ENCODE results near the gene TNFRSF8. TPM values are rescaled to one million over a fixed set of nuclear protein-coding genes. Genes with fewer than 3 reads are reported as not detected.

Gene TNFRSF8
- total RNA-seq, 1 experiment from 2014 or later, result not detected

DNA sequence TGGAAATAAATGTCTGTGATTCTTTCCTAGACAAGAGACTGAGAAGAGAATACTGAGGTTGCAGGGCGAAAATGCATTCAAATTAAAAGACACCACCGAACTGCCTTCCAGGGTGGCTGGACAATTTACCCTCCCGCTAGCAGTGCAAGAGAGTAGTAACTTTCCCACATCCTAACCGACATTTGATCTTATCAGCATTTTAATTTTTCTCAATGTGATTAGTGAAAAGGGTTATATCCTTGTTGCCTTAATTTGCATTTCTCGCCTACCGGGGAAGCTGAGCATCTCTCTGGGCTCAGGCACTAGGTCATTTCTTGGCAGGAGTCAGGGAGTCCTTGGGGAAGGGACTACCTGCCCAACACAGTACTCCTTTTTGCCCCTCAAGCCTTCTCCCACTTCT lies 2.8 kb downstream of the TNFRSF8 start:
- peaks cover 71% of the 10 kb centered on the region for H3K27me3 ChIP-seq (replicated peaks; ENCODE audit: insufficient read depth, low read depth, low read length, poor library complexity)
- TF ChIP-seq EZH2 (IDR thresholded peaks at IDR 0.05; ENCODE audit: borderline replicate concordance, low read depth, low read length, poor library complexity, severe bottlenecking), result no peak
- TF ChIP-seq, protein P1, sequence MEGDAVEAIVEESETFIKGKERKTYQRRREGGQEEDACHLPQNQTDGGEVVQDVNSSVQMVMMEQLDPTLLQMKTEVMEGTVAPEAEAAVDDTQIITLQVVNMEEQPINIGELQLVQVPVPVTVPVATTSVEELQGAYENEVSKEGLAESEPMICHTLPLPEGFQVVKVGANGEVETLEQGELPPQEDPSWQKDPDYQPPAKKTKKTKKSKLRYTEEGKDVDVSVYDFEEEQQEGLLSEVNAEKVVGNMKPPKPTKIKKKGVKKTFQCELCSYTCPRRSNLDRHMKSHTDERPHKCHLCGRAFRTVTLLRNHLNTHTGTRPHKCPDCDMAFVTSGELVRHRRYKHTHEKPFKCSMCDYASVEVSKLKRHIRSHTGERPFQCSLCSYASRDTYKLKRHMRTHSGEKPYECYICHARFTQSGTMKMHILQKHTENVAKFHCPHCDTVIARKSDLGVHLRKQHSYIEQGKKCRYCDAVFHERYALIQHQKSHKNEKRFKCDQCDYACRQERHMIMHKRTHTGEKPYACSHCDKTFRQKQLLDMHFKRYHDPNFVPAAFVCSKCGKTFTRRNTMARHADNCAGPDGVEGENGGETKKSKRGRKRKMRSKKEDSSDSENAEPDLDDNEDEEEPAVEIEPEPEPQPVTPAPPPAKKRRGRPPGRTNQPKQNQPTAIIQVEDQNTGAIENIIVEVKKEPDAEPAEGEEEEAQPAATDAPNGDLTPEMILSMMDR (conservative IDR thresholded peaks at IDR 0.05; ENCODE audit: low read depth, low read length), result no peak
- ChIA-PET POLR2A (ENCODE audit: low non-redundant PET) (no interaction called here), CTCF (no interaction called here)
- H3K4me1 ChIP-seq (ENCODE audit: insufficient read depth, low read length, poor library complexity, severe bottlenecking), result no peaks in the 10 kb centered on the region
- H3K9me3 ChIP-seq (ENCODE audit: low read depth, low read length, poor library complexity, severe bottlenecking), result no peaks in the 10 kb centered on the region
- intact Hi-C loops (cut with micrococcal nuclease; ENCODE audit: unreplicated experiment), result no loop called here
- no TSS peak for BruUV-seq (replicated peaks)
- DNase-seq (ENCODE audit: low spot score), result no peak
- no peak overlapping the region for H3K27ac ChIP-seq (ENCODE audit: low read depth, low read length, poor library complexity, severe bottlenecking)
- no peak overlapping the region for H3K4me3 ChIP-seq (ENCODE audit: low read depth, low read length, poor library complexity, severe bottlenecking)
- no peaks in the 10 kb centered on the region for H3K36me3 ChIP-seq (ENCODE audit: insufficient read depth, low read length, poor library complexity, severe bottlenecking)

DNA sequence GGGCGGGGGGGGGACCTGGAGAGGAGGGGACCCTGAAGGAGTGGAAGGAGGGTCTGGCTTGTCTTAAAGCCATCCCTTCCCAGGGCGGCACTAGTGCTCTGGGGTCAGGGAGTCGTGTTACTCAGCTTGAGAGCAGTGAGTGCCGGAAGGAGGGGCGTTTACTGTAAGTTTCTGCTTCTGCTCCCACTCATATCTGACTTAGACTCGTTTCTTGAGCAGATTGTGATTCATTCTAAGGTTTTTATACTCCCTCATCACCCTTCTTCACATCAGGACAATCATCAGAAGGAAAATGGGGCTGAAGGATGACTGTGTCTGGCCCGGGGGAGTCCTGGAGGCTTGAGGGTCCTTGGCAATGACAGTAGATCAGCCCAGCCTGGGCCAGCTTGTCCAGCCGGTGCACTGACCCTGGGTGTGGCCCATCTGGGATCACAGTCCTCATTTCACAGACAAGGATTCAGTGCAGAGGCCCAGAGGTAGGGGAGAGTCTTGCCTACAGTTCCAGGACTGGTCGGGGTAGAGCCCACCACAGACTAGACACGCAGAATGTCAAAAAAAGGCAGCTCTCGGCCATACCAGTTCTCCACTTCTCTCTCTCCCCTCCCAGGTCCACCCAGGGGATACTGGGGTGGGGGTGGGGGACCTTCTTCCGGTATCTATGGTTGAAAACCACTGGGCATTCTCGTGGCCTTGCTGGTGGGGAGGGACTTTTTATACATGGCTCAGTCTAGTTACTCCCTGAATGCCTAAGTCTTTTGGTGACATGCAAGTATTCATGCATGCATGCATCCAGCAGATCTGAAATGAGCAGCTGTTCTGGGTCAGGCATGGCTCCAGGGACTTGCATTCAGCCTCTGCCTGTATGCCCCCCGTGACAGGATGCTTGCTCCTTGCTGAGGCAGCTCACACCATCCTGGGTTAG lies 5.1 kb downstream of the TNFRSF8 start:
- Histone ChIP-seq H3K9me3 (ENCODE audit: low read depth, low read length, poor library complexity, severe bottlenecking) (no peaks in the 10 kb centered on the region), H3K4me3 (ENCODE audit: low read depth, low read length, poor library complexity, severe bottlenecking) (no peak overlapping the region), H3K4me1 (ENCODE audit: insufficient read depth, low read length, poor library complexity, severe bottlenecking) (no peaks in the 10 kb centered on the region), H3K27me3 (replicated peaks; ENCODE audit: insufficient read depth, low read depth, low read length, poor library complexity) (peaks cover 55% of the 10 kb centered on the region), H3K27ac (ENCODE audit: low read depth, low read length, poor library complexity, severe bottlenecking) (no peak overlapping the region), H3K36me3 (ENCODE audit: insufficient read depth, low read length, poor library complexity, severe bottlenecking) (no peaks in the 10 kb centered on the region)
- CTCF ChIA-PET, result no interaction called here
- BruUV-seq (replicated peaks), result no TSS peak
- intact Hi-C loops (cut with micrococcal nuclease; ENCODE audit: unreplicated experiment), result no loop called here
- POLR2A ChIA-PET (ENCODE audit: low non-redundant PET), result no interaction called here
- TF ChIP-seq EZH2 (IDR thresholded peaks at IDR 0.05; ENCODE audit: borderline replicate concordance, low read depth, low read length, poor library complexity, severe bottlenecking), result no peak
- TF ChIP-seq, protein P1 (conservative IDR thresholded peaks at IDR 0.05; ENCODE audit: low read depth, low read length), result no peak
- no peak for DNase-seq (ENCODE audit: low spot score)

DNA sequence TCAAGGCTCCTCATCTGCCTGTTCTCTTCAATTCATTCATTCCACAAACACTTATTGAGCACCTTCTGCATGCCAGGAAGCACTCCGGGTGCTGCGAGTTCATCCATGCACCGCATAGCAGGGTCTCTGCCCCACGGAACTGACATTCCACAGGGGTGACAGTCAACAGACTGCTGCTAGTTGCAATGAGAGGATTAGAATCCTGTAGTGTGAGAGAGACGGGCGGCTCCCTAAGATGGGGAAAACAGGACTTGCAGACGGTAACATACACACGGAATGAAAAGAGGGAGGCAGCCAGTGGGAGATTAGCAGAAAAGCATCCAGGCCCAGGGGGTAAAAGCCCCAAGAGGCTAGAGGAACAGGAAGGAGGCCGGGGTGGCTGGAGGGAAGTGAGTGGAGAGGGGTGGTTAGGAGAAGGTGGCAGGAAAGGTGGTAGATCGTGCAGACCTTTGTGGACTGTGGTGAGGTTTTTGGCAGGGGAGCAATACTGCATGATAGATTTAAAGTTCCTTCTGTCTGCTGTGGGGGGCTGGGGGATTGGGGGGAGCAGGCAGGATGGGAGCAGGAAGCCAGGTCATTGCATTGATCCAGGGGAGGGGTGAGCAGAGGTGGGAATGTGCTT lies 6.6 kb downstream of the TNFRSF8 start:
- Histone ChIP-seq H3K4me3 (ENCODE audit: low read depth, low read length, poor library complexity, severe bottlenecking) (no peak overlapping the region), H3K4me1 (ENCODE audit: insufficient read depth, low read length, poor library complexity, severe bottlenecking) (no peaks in the 10 kb centered on the region), H3K27me3 (replicated peaks; ENCODE audit: insufficient read depth, low read depth, low read length, poor library complexity) (peaks cover 39% of the 10 kb centered on the region), H3K36me3 (ENCODE audit: insufficient read depth, low read length, poor library complexity, severe bottlenecking) (no peaks in the 10 kb centered on the region), H3K9me3 (ENCODE audit: low read depth, low read length, poor library complexity, severe bottlenecking) (no peaks in the 10 kb centered on the region), H3K27ac (ENCODE audit: low read depth, low read length, poor library complexity, severe bottlenecking) (no peak overlapping the region)
- no TSS peak for BruUV-seq (replicated peaks)
- intact Hi-C loops (cut with micrococcal nuclease; ENCODE audit: unreplicated experiment), result no loop called here
- POLR2A ChIA-PET (ENCODE audit: low non-redundant PET), result no interaction called here
- DNase-seq (ENCODE audit: low spot score), result no peak
- TF ChIP-seq EZH2 (IDR thresholded peaks at IDR 0.05; ENCODE audit: borderline replicate concordance, low read depth, low read length, poor library complexity, severe bottlenecking), result no peak
- TF ChIP-seq, protein P1 (conservative IDR thresholded peaks at IDR 0.05; ENCODE audit: low read depth, low read length), result no peak
- CTCF ChIA-PET, result interaction anchor here (0.6 kb wide), 1 partner anchor 50 kb away, joined by 7 read pairs; the partner anchor contains the start of gene MIIP
